GM23338 (cell line): ENCODE data around the gene NPIPA3.
"Not testable (repeated sequence)": the region's sequence is repeated elsewhere in the genome, so short reads cannot be mapped to it uniquely, and the experiment has no call there.

Source experiments
- CREB1 ChIP-seq: fragments of 250-450 bp; sonication (Bioruptor Pico); IDR thresholded peaks from 2 replicates; pipeline ENCODE4 v1.5.0; 2020; ENCODE audit warnings: low read depth, mild to moderate bottlenecking, moderate library complexity
- EZH2 ChIP-seq: fragments of 200-600 bp; sonication (generic); IDR thresholded peaks from one replicate; pipeline ENCODE4 v1.8.0; 2017; ENCODE audit warnings: antibody characterized with exemption, mild to moderate bottlenecking, low read depth; ENCODE audit not compliant: unreplicated experiment
- EZH2phosphoT487 ChIP-seq: fragments of 200-600 bp; sonication (generic); IDR thresholded peaks from one replicate; pipeline ENCODE4 v1.8.1; 2018; ENCODE audit warnings: antibody characterized with exemption; ENCODE audit not compliant: unreplicated experiment
- NANOG ChIP-seq: IDR thresholded peaks from 2 replicates; pipeline ENCODE4 v1.6.1; 2016; ENCODE audit warnings: antibody characterized with exemption, borderline replicate concordance
- POLR2AphosphoS5 ChIP-seq: IDR thresholded peaks from 2 replicates; pipeline ENCODE4 v1.6.1; 2016; ENCODE audit warnings: antibody characterized with exemption, low read depth
- ZNF331 ChIP-seq: fragments of 250-450 bp; sonication (Bioruptor Pico); IDR thresholded peaks from 2 replicates; pipeline ENCODE4 v1.5.0; 2020; ENCODE audit warnings: low read depth, mild to moderate bottlenecking, moderate library complexity
- TF ChIP-seq, protein P1 (sequence below), 2 experiments: fragments of 200-600 bp in 1 of 2; sonication (generic) in 1 of 2; conservative IDR thresholded peaks; 2 replicates each; pipeline versions ENCODE4 v1.5.1 to v1.6.1; 2016 to 2017; ENCODE audit warnings: antibody characterized with exemption in 2 of 2, low read depth in 2 of 2, mild to moderate bottlenecking in 2 of 2, moderate library complexity in 1 of 2

DNA sequence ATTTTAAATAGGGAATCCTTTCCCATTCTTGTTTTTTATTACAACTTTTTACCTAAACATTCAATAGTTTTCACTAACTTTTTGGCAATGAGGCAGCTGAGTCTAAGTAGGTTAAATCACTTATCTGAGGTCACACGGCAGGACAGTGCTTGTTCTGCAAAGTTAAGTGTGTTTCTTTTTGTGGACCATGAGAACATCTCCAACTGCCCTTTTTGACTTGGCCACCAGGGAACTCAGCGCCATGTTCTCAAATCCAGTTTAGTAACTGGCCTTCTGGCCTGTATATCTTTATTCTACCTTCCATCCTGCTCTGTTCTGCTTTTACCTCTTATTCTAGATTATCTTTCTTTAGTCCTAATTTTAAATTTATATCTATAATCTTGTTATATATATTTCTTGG is 70.4 kb downstream of the NPIPA3 start:
- TF ChIP-seq EZH2phosphoT487; POLR2AphosphoS5; ZNF331 (CRISPR knock-in tag); EZH2; CREB1 (CRISPR knock-in tag); NANOG: not testable (repeated sequence)
- TF ChIP-seq, protein P1, sequence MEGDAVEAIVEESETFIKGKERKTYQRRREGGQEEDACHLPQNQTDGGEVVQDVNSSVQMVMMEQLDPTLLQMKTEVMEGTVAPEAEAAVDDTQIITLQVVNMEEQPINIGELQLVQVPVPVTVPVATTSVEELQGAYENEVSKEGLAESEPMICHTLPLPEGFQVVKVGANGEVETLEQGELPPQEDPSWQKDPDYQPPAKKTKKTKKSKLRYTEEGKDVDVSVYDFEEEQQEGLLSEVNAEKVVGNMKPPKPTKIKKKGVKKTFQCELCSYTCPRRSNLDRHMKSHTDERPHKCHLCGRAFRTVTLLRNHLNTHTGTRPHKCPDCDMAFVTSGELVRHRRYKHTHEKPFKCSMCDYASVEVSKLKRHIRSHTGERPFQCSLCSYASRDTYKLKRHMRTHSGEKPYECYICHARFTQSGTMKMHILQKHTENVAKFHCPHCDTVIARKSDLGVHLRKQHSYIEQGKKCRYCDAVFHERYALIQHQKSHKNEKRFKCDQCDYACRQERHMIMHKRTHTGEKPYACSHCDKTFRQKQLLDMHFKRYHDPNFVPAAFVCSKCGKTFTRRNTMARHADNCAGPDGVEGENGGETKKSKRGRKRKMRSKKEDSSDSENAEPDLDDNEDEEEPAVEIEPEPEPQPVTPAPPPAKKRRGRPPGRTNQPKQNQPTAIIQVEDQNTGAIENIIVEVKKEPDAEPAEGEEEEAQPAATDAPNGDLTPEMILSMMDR (conservative IDR thresholded peaks at IDR 0.05; ENCODE audit: low read depth in 2 of 2), result not testable (repeated sequence)
